Gastroesophageal sphincter (tissue), 4 donors: ENCODE results near the gene KCTD16. TPM values are rescaled to one million over a fixed set of nuclear protein-coding genes. Genes with fewer than 3 reads are reported as not detected.

ENCODE experiments used
- ATAC-seq: fragments of 150-250 bp; one replicate; pipeline ENCODE4 v1.9.1; 2016; ENCODE audit warnings: mild to moderate bottlenecking, moderate library complexity
- H3K27ac ChIP-seq, 4 donors: fragments of 200-600 bp; sonication (generic) in 3 of 4; 1 replicate in 3 of 4; 2 replicates in 1 of 4; pipeline ENCODE4 v1.5.1; 2016 to 2019
- H3K27me3 ChIP-seq: fragments of 200-600 bp; sonication (generic); one replicate; pipeline ENCODE4 v1.5.1; 2019
- H3K36me3 ChIP-seq, 2 donors: fragments of 200-600 bp; sonication (generic); one replicate each; pipeline ENCODE4 v1.5.1; 2019; ENCODE audit warnings: control low read depth in 1 of 2
- H3K4me1 ChIP-seq, 3 donors: fragments of 200-600 bp; sonication (generic); 1 replicate in 2 of 3; 2 replicates in 1 of 3; pipeline ENCODE4 v1.5.1; 2016 to 2019; ENCODE audit warnings: control low read depth in 2 of 3
- H3K4me3 ChIP-seq, 2 donors: fragments of 200-600 bp; sonication (generic); one replicate each; pipeline ENCODE4 v1.5.1; 2019; ENCODE audit warnings: mild to moderate bottlenecking in 1 of 2, moderate library complexity in 1 of 2
- H3K9me3 ChIP-seq, 3 donors: fragments of 200-600 bp; sonication (generic); one replicate each; pipeline ENCODE4 v1.5.1; 2017 to 2019; ENCODE audit warnings: control low read depth in 2 of 3
- EP300 ChIP-seq: sonication (generic); formaldehyde crosslinking; IDR thresholded peaks from one replicate; pipeline ENCODE4 v1.6.1; 2017; ENCODE audit warnings: antibody characterized with exemption, mild to moderate bottlenecking
- POLR2A ChIP-seq, 2 donors: fragments of 450-650 bp; IDR thresholded peaks; one replicate each; pipeline ENCODE4 v1.6.1; 2017; ENCODE audit warnings: antibody characterized with exemption in 2 of 2, mild to moderate bottlenecking in 2 of 2, moderate library complexity in 1 of 2
- POLR2AphosphoS5 ChIP-seq: sonication (generic); formaldehyde crosslinking; IDR thresholded peaks from one replicate; pipeline ENCODE4 v1.6.1; 2017; ENCODE audit warnings: antibody characterized with exemption
- WGBS, 2 donors: methylation state at CpG; one replicate each; pipeline ENCODE4 v1.1.5; 2018; ENCODE audit warnings: low coverage in 1 of 2; 5-methylcytosine and 5-hydroxymethylcytosine counted together
- total RNA-seq, 4 donors: library from RNA; depleted of rRNA; stranded (reverse); fragments of >200 nt; gene quantifications; one replicate each; pipeline ENCODE4 v1.1.0, GENCODE V29; 2016
- TF ChIP-seq, protein P1 (sequence below), 4 experiments: fragments of 200-600 bp in 2 of 4; fragments of 450-650 bp in 2 of 4; sonication (generic) in 1 of 4; IDR thresholded peaks; one replicate each; pipeline ENCODE4 v1.5.1; 2017 to 2019; ENCODE audit warnings: antibody characterized with exemption in 4 of 4, mild to moderate bottlenecking in 2 of 4, moderate library complexity in 2 of 4

KCTD16 gene
- total RNA-seq, 4 donors from 2014 or later: 0.05 to 0.13 (median 0.12) TPM; not detected in 1

DNA sequence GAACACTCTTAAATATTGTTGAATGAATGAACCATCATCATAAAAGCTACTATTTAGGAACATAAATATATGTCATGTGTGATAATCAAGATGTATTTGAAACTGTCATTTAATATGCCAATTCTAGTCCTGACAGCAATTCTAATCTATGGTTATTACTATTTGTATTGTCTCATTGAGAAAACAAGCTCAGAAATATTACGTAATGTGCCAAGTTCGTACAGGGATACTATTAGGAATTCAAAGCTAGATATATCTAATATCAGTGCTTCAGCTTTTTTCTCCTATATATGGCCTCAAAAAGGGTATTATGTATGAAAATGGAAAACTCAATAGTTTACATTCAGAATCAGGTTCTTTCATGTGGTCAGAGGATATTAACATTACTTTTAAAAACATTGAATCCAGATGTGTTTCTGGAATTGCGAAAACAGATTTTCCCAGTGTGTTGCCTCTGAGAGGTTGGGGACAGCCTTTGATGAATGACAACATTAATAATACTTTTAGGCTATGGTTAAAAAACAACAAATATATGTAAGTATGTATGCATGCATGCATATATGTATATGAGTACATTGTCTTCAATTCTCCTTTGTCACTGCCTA lies 95.1 kb downstream of the KCTD16 start:
- no peaks in the 10 kb centered on the region for H3K36me3 ChIP-seq
- no peak overlapping the region for H3K4me3 ChIP-seq
- H3K27me3 ChIP-seq: no peaks in the 10 kb centered on the region
- no peaks in the 10 kb centered on the region for H3K9me3 ChIP-seq
- H3K4me1 ChIP-seq: no peaks in the 10 kb centered on the region
- ATAC-seq: no peak
- no peak overlapping the region for H3K27ac ChIP-seq
- no peak for TF ChIP-seq EP300
- no peak for TF ChIP-seq POLR2A (IDR thresholded peaks at IDR 0.05)
- TF ChIP-seq, protein P1, sequence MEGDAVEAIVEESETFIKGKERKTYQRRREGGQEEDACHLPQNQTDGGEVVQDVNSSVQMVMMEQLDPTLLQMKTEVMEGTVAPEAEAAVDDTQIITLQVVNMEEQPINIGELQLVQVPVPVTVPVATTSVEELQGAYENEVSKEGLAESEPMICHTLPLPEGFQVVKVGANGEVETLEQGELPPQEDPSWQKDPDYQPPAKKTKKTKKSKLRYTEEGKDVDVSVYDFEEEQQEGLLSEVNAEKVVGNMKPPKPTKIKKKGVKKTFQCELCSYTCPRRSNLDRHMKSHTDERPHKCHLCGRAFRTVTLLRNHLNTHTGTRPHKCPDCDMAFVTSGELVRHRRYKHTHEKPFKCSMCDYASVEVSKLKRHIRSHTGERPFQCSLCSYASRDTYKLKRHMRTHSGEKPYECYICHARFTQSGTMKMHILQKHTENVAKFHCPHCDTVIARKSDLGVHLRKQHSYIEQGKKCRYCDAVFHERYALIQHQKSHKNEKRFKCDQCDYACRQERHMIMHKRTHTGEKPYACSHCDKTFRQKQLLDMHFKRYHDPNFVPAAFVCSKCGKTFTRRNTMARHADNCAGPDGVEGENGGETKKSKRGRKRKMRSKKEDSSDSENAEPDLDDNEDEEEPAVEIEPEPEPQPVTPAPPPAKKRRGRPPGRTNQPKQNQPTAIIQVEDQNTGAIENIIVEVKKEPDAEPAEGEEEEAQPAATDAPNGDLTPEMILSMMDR (IDR thresholded peaks at IDR 0.05): no peak
- TF ChIP-seq POLR2AphosphoS5: no peak
- WGBS, 2 donors: 51 to 72% methylated on average over 3 of the region's 3 CpGs

DNA sequence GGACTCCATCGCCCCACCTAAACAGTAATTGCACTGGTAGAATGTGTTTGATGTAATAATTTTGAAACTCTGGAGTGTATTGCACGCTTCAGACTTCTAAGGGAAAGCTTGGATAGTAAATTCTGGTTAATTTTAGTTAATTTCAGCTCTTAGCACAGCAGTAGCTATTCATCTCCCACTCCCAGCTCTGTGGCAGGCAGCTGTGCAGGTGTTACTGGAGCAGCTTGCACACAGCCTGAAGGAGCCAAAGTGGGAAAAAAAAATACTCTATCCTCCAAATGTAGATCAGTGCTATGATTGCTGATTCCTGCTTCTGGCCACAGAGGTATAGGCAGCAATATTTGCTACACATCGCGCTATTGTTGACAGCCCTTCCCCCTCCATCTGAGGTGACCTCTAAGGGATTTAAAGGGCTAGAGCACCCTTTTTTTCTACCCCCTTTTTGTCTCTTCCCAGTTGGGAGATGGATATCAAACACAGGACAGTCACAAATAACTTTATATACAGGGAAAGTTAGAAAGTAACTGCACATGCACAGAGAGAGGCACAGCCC lies 97.4 kb downstream of the KCTD16 start:
- ATAC-seq: no peak
- no peaks in the 10 kb centered on the region for H3K36me3 ChIP-seq
- TF ChIP-seq, protein P1 (IDR thresholded peaks at IDR 0.05): no peak
- TF ChIP-seq POLR2AphosphoS5 (no peak), EP300 (no peak), POLR2A (IDR thresholded peaks at IDR 0.05) (no peak)
- no peaks in the 10 kb centered on the region for H3K27me3 ChIP-seq
- no peaks in the 10 kb centered on the region for H3K4me1 ChIP-seq
- H3K27ac ChIP-seq: no peak overlapping the region
- 54 to 73% methylated on average over 4 of the region's 4 CpGs for WGBS, 2 donors
- no peak overlapping the region for H3K4me3 ChIP-seq
- H3K9me3 ChIP-seq: peaks cover 0 to 11% (median 0%) of the 10 kb centered on the region in 3 donors

DNA sequence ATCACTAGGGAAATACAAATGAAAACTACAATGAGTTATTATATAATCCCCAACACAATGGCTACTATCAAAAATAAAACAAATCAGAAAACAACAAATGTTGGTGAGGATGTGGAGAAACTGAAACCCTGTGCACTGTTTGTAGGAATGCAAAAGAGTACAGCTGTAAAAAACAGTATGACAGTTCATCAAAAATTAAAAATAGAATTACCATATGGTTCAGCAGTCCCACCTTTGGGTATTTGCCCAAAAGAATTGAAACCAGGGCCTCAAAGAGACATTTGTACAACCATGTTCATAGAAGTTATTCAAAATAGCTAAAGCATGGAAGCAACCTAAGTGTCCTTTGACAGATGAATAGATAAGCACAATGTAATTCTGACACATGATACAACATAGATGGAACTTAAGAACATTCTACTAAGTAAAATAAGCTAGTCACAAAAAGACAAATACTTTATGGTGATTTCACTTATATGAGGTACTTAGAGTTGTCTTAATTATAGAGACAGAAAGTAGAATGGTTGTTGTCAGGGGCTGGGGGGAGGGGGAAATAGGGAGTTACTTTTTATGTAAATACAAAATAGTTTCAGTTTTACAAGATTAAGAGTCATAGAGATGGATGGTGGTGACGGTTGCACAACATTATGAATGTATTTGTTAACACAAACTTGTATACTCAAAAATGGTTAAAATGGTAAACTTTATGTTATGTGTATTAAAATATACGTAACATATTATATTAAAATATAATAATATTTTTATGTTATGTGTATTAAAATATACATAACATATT lies 102.8 kb downstream of the KCTD16 start:
- H3K9me3 ChIP-seq: peaks cover 0 to 11% (median 0%) of the 10 kb centered on the region in 3 donors

DNA sequence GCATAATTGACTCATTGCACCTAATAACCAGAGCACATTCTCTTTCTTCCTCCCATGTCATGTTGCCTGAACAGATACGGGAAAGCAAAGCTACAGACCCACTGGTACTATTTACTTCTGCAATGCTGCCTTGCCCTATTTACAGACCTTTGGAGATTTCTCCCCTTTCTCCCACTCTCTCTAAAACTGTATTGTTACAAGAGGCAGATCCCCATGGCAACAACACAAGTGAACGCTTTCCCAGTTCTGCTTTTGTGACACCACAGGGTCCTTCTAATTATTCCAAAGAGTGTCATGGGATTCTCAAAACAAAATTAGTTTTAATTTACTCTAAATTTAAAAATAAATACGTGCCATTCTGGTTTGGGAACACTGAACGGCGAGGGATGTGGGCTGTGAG lies 104.7 kb downstream of the KCTD16 start:
- 59 to 68% methylated on average over 3 to 5 of the region's 5 CpGs for WGBS, 2 donors
- H3K27ac ChIP-seq: no peak overlapping the region
- no peak overlapping the region for H3K4me3 ChIP-seq
- H3K4me1 ChIP-seq: no peaks in the 10 kb centered on the region
- no peaks in the 10 kb centered on the region for H3K27me3 ChIP-seq
- H3K36me3 ChIP-seq: no peaks in the 10 kb centered on the region
- TF ChIP-seq POLR2AphosphoS5: no peak
- no peak for TF ChIP-seq EP300
- TF ChIP-seq, protein P1 (IDR thresholded peaks at IDR 0.05): no peak
- TF ChIP-seq POLR2A (IDR thresholded peaks at IDR 0.05): no peak
- no peak for ATAC-seq
- peaks cover 0 to 11% (median 0%) of the 10 kb centered on the region in 3 donors for H3K9me3 ChIP-seq

More for the DNA sequence above, 102.8 kb downstream of the KCTD16 start:
- Histone ChIP-seq H3K4me3 (no peak overlapping the region), H3K36me3 (no peaks in the 10 kb centered on the region), H3K4me1 (no peaks in the 10 kb centered on the region), H3K27ac (no peak overlapping the region), H3K27me3 (no peaks in the 10 kb centered on the region)
- TF ChIP-seq, protein P1 (IDR thresholded peaks at IDR 0.05): no peak
- no peak for ATAC-seq
- WGBS, 2 donors: 83 to 89% methylated on average over 2 of the region's 2 CpGs
